K562 (cell line): Measurements from ENCODE around the gene POLD4. TPM values are rescaled to one million over a fixed set of nuclear protein-coding genes. Genes with fewer than 3 reads are reported as not detected.

Experiments
- ARHGAP35 ChIP-seq: fragments of 450-650 bp; IDR thresholded peaks from 2 replicates; pipeline ENCODE4 v1.6.1; 2018; ENCODE audit not compliant: partially characterized antibody
- CBFB ChIP-seq: sonication (generic); formaldehyde crosslinking; IDR thresholded peaks from 2 replicates; pipeline ENCODE4 v1.4.0; 2020; ENCODE audit warnings: mild to moderate bottlenecking, missing genetic modification reagents
- CBX2 ChIP-seq: fragments of 200-600 bp; sonication (generic); IDR thresholded peaks from one replicate; pipeline ENCODE4 v1.6.1; 2012; ENCODE audit warnings: mild to moderate bottlenecking, low read length, inconsistent platforms; ENCODE audit not compliant: insufficient read depth, poor library complexity, severe bottlenecking
- CBX3 ChIP-seq, 2 experiments: IDR thresholded peaks; 1 replicate in 1 of 2; 2 replicates in 1 of 2; pipeline ENCODE4 v1.6.1; 2012; ENCODE audit warnings: inconsistent platforms in 2 of 2, low read length in 2 of 2, borderline replicate concordance in 1 of 2, control low read depth in 1 of 2
- CSDE1 ChIP-seq, 2 experiments: fragments of 450-650 bp; IDR thresholded peaks; 2 replicates each; pipeline ENCODE4 v1.6.1; 2016; ENCODE audit warnings: mild to moderate bottlenecking in 1 of 2
- ELF2 ChIP-seq: fragments of 250-450 bp; sonication (Bioruptor Pico); IDR thresholded peaks from 2 replicates; pipeline ENCODE4 v1.5.0; 2021; ENCODE audit warnings: mild to moderate bottlenecking
- HDAC2 ChIP-seq: fragments of 450-650 bp; IDR thresholded peaks from 2 replicates; pipeline ENCODE4 v1.6.1; 2016; ENCODE audit warnings: mild to moderate bottlenecking
- KAT7 ChIP-seq: sonication (generic); formaldehyde crosslinking; IDR thresholded peaks from 2 replicates; pipeline ENCODE4 v1.8.0; 2022; ENCODE audit warnings: missing genetic modification reagents, mild to moderate bottlenecking, borderline replicate concordance
- MTA3 ChIP-seq: fragments of 450-650 bp; formaldehyde crosslinking; IDR thresholded peaks from 2 replicates; pipeline ENCODE4 v1.6.1; 2017; ENCODE audit warnings: mild to moderate bottlenecking, borderline replicate concordance
- NR3C1 ChIP-seq: sonication (generic); formaldehyde crosslinking; IDR thresholded peaks from 2 replicates; pipeline ENCODE4 v1.8.1; 2022; ENCODE audit warnings: missing genetic modification reagents
- RBM15 ChIP-seq: fragments of 200-400 bp; formaldehyde crosslinking; IDR thresholded peaks from 2 replicates; pipeline ENCODE4 v1.6.1; 2018; ENCODE audit warnings: mild to moderate bottlenecking, low read length, moderate library complexity; ENCODE audit not compliant: insufficient read depth
- RBM17 ChIP-seq: fragments of 200-400 bp; formaldehyde crosslinking; IDR thresholded peaks from 2 replicates; pipeline ENCODE4 v1.6.1; 2017; ENCODE audit warnings: low read depth, mild to moderate bottlenecking, low read length, borderline replicate concordance
- SMARCC2 ChIP-seq: fragments of 450-650 bp; IDR thresholded peaks from 2 replicates; pipeline ENCODE4 v1.6.1; 2017; ENCODE audit warnings: antibody characterized with exemption, moderate library complexity, mild to moderate bottlenecking, low read depth
- TEAD1 ChIP-seq, 2 experiments: fragments of 450-650 bp in 1 of 2; sonication (generic) in 1 of 2; formaldehyde crosslinking; IDR thresholded peaks; 2 replicates each; pipeline versions ENCODE4 v1.4.0 to v1.8.0; 2020 to 2022; ENCODE audit warnings: mild to moderate bottlenecking in 2 of 2, missing genetic modification reagents in 1 of 2
- VEZF1 ChIP-seq: fragments of 200-800 bp; sonication (Bioruptor generic); IDR thresholded peaks from 2 replicates; pipeline ENCODE4 v1.6.1; 2017; ENCODE audit warnings: missing genetic modification characterization, missing compliant biosample characterization
- ZBTB5 ChIP-seq: fragments of 450-650 bp; IDR thresholded peaks from 2 replicates; pipeline ENCODE4 v1.6.1; 2017; ENCODE audit warnings: antibody characterized with exemption
- ZFP36 ChIP-seq: fragments of 150-350 bp; IDR thresholded peaks from 2 replicates; pipeline ENCODE4 v1.6.1; 2018; ENCODE audit warnings: low read length, low read depth; ENCODE audit not compliant: partially characterized antibody
- ZNF134 ChIP-seq: fragments of 250-450 bp; sonication (Bioruptor Pico); conservative IDR thresholded peaks from 2 replicates; pipeline ENCODE4 v1.4.0; 2020
- ZNF24 ChIP-seq: fragments of 450-650 bp; IDR thresholded peaks from 2 replicates; pipeline ENCODE4 v1.6.1; 2016
- ZNF583 ChIP-seq: fragments of 250-450 bp; sonication (Bioruptor Pico); IDR thresholded peaks from 2 replicates; pipeline ENCODE4 v1.4.0; 2020
- ZNF830 ChIP-seq: fragments of 250-450 bp; sonication (Bioruptor Pico); IDR thresholded peaks from 2 replicates; pipeline ENCODE4 v1.5.0; 2021; ENCODE audit warnings: mild to moderate bottlenecking
- polyA plus RNA-seq, 8 experiments: library from polyadenylated mRNA; depleted of rRNA in 4 of 8; stranded (reverse) in 5 of 8; unstranded in 3 of 8; fragments of >200 nt; fragmentation: Nextera tagmentation in 2 of 8; fragmentation: Illumina TruSeq in 1 of 8; extraction: Ambion mirVana in 2 of 8; extraction: Trizol in 1 of 8; gene quantifications; 2 replicates each; pipeline versions ENCODE4 v1.2.1 to v1.2.3, GENCODE V29; 2011 to 2014; ENCODE audit warnings: inconsistent platforms in 1 of 8, missing spikeins in 1 of 8
- total RNA-seq, 7 experiments: library from RNA; depleted of rRNA in 6 of 7; stranded (reverse); fragments of >200 nt in 6 of 7; fragmentation: Illumina TruSeq in 2 of 7; extraction: Trizol in 2 of 7; gene quantifications; 2 replicates each; pipeline versions ENCODE4 v1.2.1 to v1.2.3, GENCODE V29; 2011 to 2021; ENCODE audit warnings: low replicate concordance in 1 of 7
- TF ChIP-seq, protein P1 (sequence below): sonication (generic); formaldehyde crosslinking; IDR thresholded peaks from 2 replicates; pipeline ENCODE4 v1.8.1; 2022; ENCODE audit warnings: missing genetic modification reagents
- TF ChIP-seq, protein P2 (sequence below): fragments of 250-450 bp; sonication (Bioruptor Pico); IDR thresholded peaks from 2 replicates; pipeline ENCODE4 v1.5.0; 2020; ENCODE audit warnings: mild to moderate bottlenecking, borderline replicate concordance

POLD4 gene
- total and polyA plus RNA-seq, 9 of the 15 experiments (the other 6 are each of a cell fraction or from before 2014, with no cell fraction given): 5.8 to 64.5 (median 18.3) TPM

- TF ChIP-seq ELF2 (CRISPR knock-in tag) (no peak), KAT7 (CRISPR knock-in tag) (no peak), CBX2 (no peak), RBM15 (no peak), CBFB (no peak), ZFP36 (no peak), SMARCC2 (no peak), CBX3 (IDR thresholded peaks at IDR 0.05; ENCODE audit: borderline replicate concordance in 1 of 2, low read length in 2 of 2) (no peak), ZBTB5 (no peak), MTA3 (0 out of 2 replicates have a peak, but pooled peaks have one; percentile 25), ARHGAP35 (no peak), ZNF583 (CRISPR knock-in tag) (0 out of 2 replicates have a peak, but pooled peaks have one; percentile 20), CSDE1 (IDR thresholded peaks at IDR 0.05) (no peak), RBM17 (no peak), ZNF24 (no peak), ZNF830 (CRISPR knock-in tag) (no peak), VEZF1 (CRISPR knock-in tag) (peak; percentile 99), NR3C1 (CRISPR knock-in tag) (no peak), TEAD1 (CRISPR knock-in tag; IDR thresholded peaks at IDR 0.05) (no peak), HDAC2 (no peak; the same call in 1 of the 2 replicates), ZNF134 (CRISPR knock-in tag) (no peak)
- TF ChIP-seq, protein P1, sequence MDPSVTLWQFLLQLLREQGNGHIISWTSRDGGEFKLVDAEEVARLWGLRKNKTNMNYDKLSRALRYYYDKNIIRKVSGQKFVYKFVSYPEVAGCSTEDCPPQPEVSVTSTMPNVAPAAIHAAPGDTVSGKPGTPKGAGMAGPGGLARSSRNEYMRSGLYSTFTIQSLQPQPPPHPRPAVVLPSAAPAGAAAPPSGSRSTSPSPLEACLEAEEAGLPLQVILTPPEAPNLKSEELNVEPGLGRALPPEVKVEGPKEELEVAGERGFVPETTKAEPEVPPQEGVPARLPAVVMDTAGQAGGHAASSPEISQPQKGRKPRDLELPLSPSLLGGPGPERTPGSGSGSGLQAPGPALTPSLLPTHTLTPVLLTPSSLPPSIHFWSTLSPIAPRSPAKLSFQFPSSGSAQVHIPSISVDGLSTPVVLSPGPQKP (CRISPR knock-in tag): no peak
- TF ChIP-seq, protein P2, sequence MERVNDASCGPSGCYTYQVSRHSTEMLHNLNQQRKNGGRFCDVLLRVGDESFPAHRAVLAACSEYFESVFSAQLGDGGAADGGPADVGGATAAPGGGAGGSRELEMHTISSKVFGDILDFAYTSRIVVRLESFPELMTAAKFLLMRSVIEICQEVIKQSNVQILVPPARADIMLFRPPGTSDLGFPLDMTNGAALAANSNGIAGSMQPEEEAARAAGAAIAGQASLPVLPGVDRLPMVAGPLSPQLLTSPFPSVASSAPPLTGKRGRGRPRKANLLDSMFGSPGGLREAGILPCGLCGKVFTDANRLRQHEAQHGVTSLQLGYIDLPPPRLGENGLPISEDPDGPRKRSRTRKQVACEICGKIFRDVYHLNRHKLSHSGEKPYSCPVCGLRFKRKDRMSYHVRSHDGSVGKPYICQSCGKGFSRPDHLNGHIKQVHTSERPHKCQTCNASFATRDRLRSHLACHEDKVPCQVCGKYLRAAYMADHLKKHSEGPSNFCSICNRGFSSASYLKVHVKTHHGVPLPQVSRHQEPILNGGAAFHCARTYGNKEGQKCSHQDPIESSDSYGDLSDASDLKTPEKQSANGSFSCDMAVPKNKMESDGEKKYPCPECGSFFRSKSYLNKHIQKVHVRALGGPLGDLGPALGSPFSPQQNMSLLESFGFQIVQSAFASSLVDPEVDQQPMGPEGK: no peak
Observed at GRCh38 chr11:67353317-67354074, at the start of gene POLD4 (continued).
